Ishikawa (cell line): ENCODE results near the gene PKP1.

Experiments
- CEBPB ChIP-seq: IDR thresholded peaks from 2 replicates; pipeline ENCODE4 v1.6.1; 2012
- CREB1 ChIP-seq: IDR thresholded peaks from 2 replicates; pipeline ENCODE4 v1.6.1; 2012; ENCODE audit warnings: low read depth
- EGR1 ChIP-seq: IDR thresholded peaks from 2 replicates; pipeline ENCODE4 v1.6.1; 2012
- EP300 ChIP-seq: IDR thresholded peaks from 2 replicates; pipeline ENCODE4 v1.6.1; 2012; ENCODE audit warnings: borderline replicate concordance
- FOXM1 ChIP-seq: IDR thresholded peaks from 2 replicates; pipeline ENCODE4 v1.6.1; 2012; ENCODE audit warnings: low read depth, borderline replicate concordance
- MAX ChIP-seq: IDR thresholded peaks from 2 replicates; pipeline ENCODE4 v1.6.1; 2012
- NFIC ChIP-seq: IDR thresholded peaks from 2 replicates; pipeline ENCODE4 v1.6.1; 2012
- RAD21 ChIP-seq: IDR thresholded peaks from 2 replicates; pipeline ENCODE4 v1.6.1; 2012; ENCODE audit warnings: low read depth
- REST ChIP-seq: IDR thresholded peaks from 2 replicates; pipeline ENCODE4 v1.6.1; 2012; ENCODE audit warnings: low read depth, mild to moderate bottlenecking
- TAF1 ChIP-seq: IDR thresholded peaks from 2 replicates; pipeline ENCODE4 v1.6.1; 2012; ENCODE audit warnings: low read depth, mild to moderate bottlenecking
- TCF12 ChIP-seq: IDR thresholded peaks from 2 replicates; pipeline ENCODE4 v1.6.1; 2012; ENCODE audit warnings: low read depth
- TEAD4 ChIP-seq: IDR thresholded peaks from 2 replicates; pipeline ENCODE4 v1.6.1; 2012
- USF1 ChIP-seq: IDR thresholded peaks from 2 replicates; pipeline ENCODE4 v1.6.1; 2012
- YY1 ChIP-seq: IDR thresholded peaks from 2 replicates; pipeline ENCODE4 v1.6.1; 2012; ENCODE audit warnings: low read depth
- ZBTB7A ChIP-seq: IDR thresholded peaks from 2 replicates; pipeline ENCODE4 v1.6.1; 2012; ENCODE audit warnings: low read depth

The PKP1 gene

GRCh38 chr1:201280884-201281283 is 2.4 kb upstream of the PKP1 start:
- no peak for TF ChIP-seq NFIC
- no peak for TF ChIP-seq EGR1
- no peak for TF ChIP-seq EP300
- TF ChIP-seq MAX = no peak
- no peak for TF ChIP-seq TEAD4
- TF ChIP-seq USF1 = no peak
- no peak for TF ChIP-seq TAF1
- TF ChIP-seq TCF12 = no peak
- TF ChIP-seq CEBPB = no peak
- TF ChIP-seq YY1 = no peak
- TF ChIP-seq RAD21 = no peak
- TF ChIP-seq REST = no peak
- no peak for TF ChIP-seq ZBTB7A
- TF ChIP-seq CREB1 = no peak
- no peak for TF ChIP-seq FOXM1

GRCh38 chr1:201281573-201281972 is 1.7 kb upstream of the PKP1 start:
- TF ChIP-seq NFIC (0 out of 2 replicates have a peak, but pooled peaks have one; percentile 42), REST (peak; percentile 67), ZBTB7A (no peak), EP300 (no peak), CEBPB (no peak), RAD21 (no peak), MAX (no peak), YY1 (no peak), FOXM1 (no peak), TAF1 (no peak), CREB1 (no peak)

- TF ChIP-seq YY1 (no peak), CREB1 (no peak), ZBTB7A (no peak), USF1 (no peak)
Measured at GRCh38 chr1:201282216-201282615, 1.1 kb upstream of the PKP1 start.

GRCh38 chr1:201283836-201284553 is 689 bp downstream of the PKP1 start:
- no peak for TF ChIP-seq FOXM1
- TF ChIP-seq TCF12 = no peak
- TF ChIP-seq EP300 = no peak
- no peak for TF ChIP-seq USF1
- TF ChIP-seq REST = no peak
- TF ChIP-seq MAX = no peak
- TF ChIP-seq NFIC = no peak
- TF ChIP-seq ZBTB7A = no peak
- no peak for TF ChIP-seq TEAD4
